ENCODE measurements around the gene TMSB10.
"Not testable (repeated sequence)": the region's sequence is repeated elsewhere in the genome, so short reads cannot be mapped to it uniquely, and the experiment has no call there.

TMSB10 gene

GRCh38 chr2:84870306-84870705 lies 35.1 kb upstream of the TMSB10 start:
- no peak overlapping the region for H3K9ac ChIP-seq (ENCODE audit: low read length)
- no peaks in the 10 kb centered on the region for H3K27me3 ChIP-seq (replicated peaks; ENCODE audit: control insufficient read depth, insufficient read depth, low read length)
- DNase-seq (ENCODE audit: low read depth): no peak
- H3K4me1 ChIP-seq (ENCODE audit: control insufficient read depth, insufficient read depth, low read length): peaks cover 27% of the 10 kb centered on the region
- H3K9me3 ChIP-seq (ENCODE audit: control insufficient read depth, low read length): no peaks in the 10 kb centered on the region
- no peak overlapping the region for H3K4me3 ChIP-seq (ENCODE audit: low read length)
- no peaks in the 10 kb centered on the region for H3K36me3 ChIP-seq (ENCODE audit: control insufficient read depth, insufficient read depth, low read length, severe bottlenecking)

- H3K4me3 ChIP-seq (ENCODE audit: low read length); H3K27me3 ChIP-seq (replicated peaks; ENCODE audit: control insufficient read depth, insufficient read depth, low read length); DNase-seq (ENCODE audit: low read depth); H3K9ac ChIP-seq (ENCODE audit: low read length); H3K9me3 ChIP-seq (ENCODE audit: control insufficient read depth, low read length); H3K36me3 ChIP-seq (ENCODE audit: control insufficient read depth, insufficient read depth, low read length, severe bottlenecking): not testable (repeated sequence)
- H3K4me1 ChIP-seq (ENCODE audit: control insufficient read depth, insufficient read depth, low read length): peaks cover 20% of the 10 kb centered on the region
Observed at GRCh38 chr2:84872691-84873090, 32.8 kb upstream of the TMSB10 start.

GRCh38 chr2:84873350-84873749 lies 32.1 kb upstream of the TMSB10 start:
- Histone ChIP-seq H3K9ac (ENCODE audit: low read length) (no peak overlapping the region), H3K9me3 (ENCODE audit: control insufficient read depth, low read length) (no peaks in the 10 kb centered on the region), H3K36me3 (ENCODE audit: control insufficient read depth, insufficient read depth, low read length, severe bottlenecking) (no peaks in the 10 kb centered on the region), H3K4me3 (ENCODE audit: low read length) (no peak overlapping the region), H3K27me3 (replicated peaks; ENCODE audit: control insufficient read depth, insufficient read depth, low read length) (no peaks in the 10 kb centered on the region), H3K4me1 (ENCODE audit: control insufficient read depth, insufficient read depth, low read length) (peaks cover 20% of the 10 kb centered on the region)
- DNase-seq (ENCODE audit: low read depth): no peak

GRCh38 chr2:84874381-84875212 lies 30.9 kb upstream of the TMSB10 start:
- peak; percentile 59 for DNase-seq (ENCODE audit: low read depth)
- peaks cover 20% of the 10 kb centered on the region for H3K4me1 ChIP-seq (ENCODE audit: control insufficient read depth, insufficient read depth, low read length)
- H3K4me3 ChIP-seq (ENCODE audit: low read length): no peak overlapping the region
- H3K9ac ChIP-seq (ENCODE audit: low read length): no peak overlapping the region
- H3K36me3 ChIP-seq (ENCODE audit: control insufficient read depth, insufficient read depth, low read length, severe bottlenecking): no peaks in the 10 kb centered on the region
- H3K9me3 ChIP-seq (ENCODE audit: control insufficient read depth, low read length): no peaks in the 10 kb centered on the region
- H3K27me3 ChIP-seq (replicated peaks; ENCODE audit: control insufficient read depth, insufficient read depth, low read length): no peaks in the 10 kb centered on the region

DNA sequence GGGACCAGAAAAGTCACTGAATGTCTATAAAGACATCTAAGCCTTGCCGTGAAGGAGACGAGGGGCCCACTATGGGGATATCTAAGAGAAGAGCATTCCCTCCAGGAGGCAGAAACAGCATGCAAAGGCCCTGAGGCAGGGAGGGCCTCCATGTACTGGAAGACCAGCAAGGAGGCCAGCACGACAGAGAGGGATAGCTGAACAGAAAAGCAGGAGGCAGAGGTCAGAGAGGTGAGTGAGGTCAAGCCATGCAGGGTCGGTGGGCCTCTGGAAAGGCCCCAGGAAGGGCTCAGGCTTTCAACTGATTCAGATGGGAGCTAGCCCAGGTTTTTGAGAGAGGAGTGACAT lies 30.3 kb upstream of the TMSB10 start:
- peaks cover 2% of the 10 kb centered on the region for H3K27me3 ChIP-seq (replicated peaks; ENCODE audit: control insufficient read depth, insufficient read depth, low read length)

DNA sequence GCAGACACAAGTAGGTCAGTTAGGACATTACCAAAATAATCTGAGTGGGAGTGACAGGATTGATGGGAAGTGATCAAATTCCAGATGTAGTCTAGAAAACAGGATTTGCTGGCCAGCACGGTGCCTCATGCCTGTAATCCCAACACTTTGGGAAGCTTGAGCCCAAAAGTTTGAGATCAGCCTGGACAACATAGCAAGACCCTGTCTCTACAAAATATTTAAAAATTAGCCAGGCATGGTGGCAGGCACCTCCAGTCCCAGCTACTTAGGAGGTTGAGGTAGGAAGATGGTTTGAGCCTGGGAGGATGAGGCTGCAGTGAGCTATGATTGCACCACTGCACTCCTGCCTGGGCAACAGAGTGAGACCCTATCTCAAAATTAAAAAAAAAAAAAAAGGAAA lies 29.8 kb upstream of the TMSB10 start:
- not testable (repeated sequence) for H3K4me3 ChIP-seq (ENCODE audit: low read length); H3K27me3 ChIP-seq (replicated peaks; ENCODE audit: control insufficient read depth, insufficient read depth, low read length)
- peaks cover 26% of the 10 kb centered on the region for H3K4me1 ChIP-seq (ENCODE audit: control insufficient read depth, insufficient read depth, low read length)

More for the DNA sequence above, 30.3 kb upstream of the TMSB10 start:
- Histone ChIP-seq H3K36me3 (ENCODE audit: control insufficient read depth, insufficient read depth, low read length, severe bottlenecking) (no peaks in the 10 kb centered on the region), H3K4me3 (ENCODE audit: low read length) (no peak overlapping the region), H3K9me3 (ENCODE audit: control insufficient read depth, low read length) (no peaks in the 10 kb centered on the region), H3K9ac (ENCODE audit: low read length) (no peak overlapping the region), H3K4me1 (ENCODE audit: control insufficient read depth, insufficient read depth, low read length) (peaks cover 22% of the 10 kb centered on the region)
- no peak for DNase-seq (ENCODE audit: low read depth)

GRCh38 chr2:84876369-84876768 lies 29.1 kb upstream of the TMSB10 start:
- no peaks in the 10 kb centered on the region for H3K9me3 ChIP-seq (ENCODE audit: control insufficient read depth, low read length)
- DNase-seq (ENCODE audit: low read depth): peak; percentile 20
- H3K27me3 ChIP-seq (replicated peaks; ENCODE audit: control insufficient read depth, insufficient read depth, low read length): peaks cover 6% of the 10 kb centered on the region
- no peak overlapping the region for H3K9ac ChIP-seq (ENCODE audit: low read length)
- H3K4me3 ChIP-seq (ENCODE audit: low read length): no peak overlapping the region
- H3K36me3 ChIP-seq (ENCODE audit: control insufficient read depth, insufficient read depth, low read length, severe bottlenecking): no peaks in the 10 kb centered on the region
- peaks cover 30% of the 10 kb centered on the region for H3K4me1 ChIP-seq (ENCODE audit: control insufficient read depth, insufficient read depth, low read length)

More for the DNA sequence above, 29.8 kb upstream of the TMSB10 start:
- H3K36me3 ChIP-seq (ENCODE audit: control insufficient read depth, insufficient read depth, low read length, severe bottlenecking); H3K9ac ChIP-seq (ENCODE audit: low read length); H3K9me3 ChIP-seq (ENCODE audit: control insufficient read depth, low read length); DNase-seq (ENCODE audit: low read depth): not testable (repeated sequence)

- H3K36me3 ChIP-seq (ENCODE audit: control insufficient read depth, insufficient read depth, low read length, severe bottlenecking): no peaks in the 10 kb centered on the region
- H3K9ac ChIP-seq (ENCODE audit: low read length): no peak overlapping the region
- no peak for DNase-seq (ENCODE audit: low read depth)
- peaks cover 6% of the 10 kb centered on the region for H3K27me3 ChIP-seq (replicated peaks; ENCODE audit: control insufficient read depth, insufficient read depth, low read length)
- no peak overlapping the region for H3K4me3 ChIP-seq (ENCODE audit: low read length)
- no peaks in the 10 kb centered on the region for H3K9me3 ChIP-seq (ENCODE audit: control insufficient read depth, low read length)
- H3K4me1 ChIP-seq (ENCODE audit: control insufficient read depth, insufficient read depth, low read length): peaks cover 36% of the 10 kb centered on the region
Observed at GRCh38 chr2:84878459-84878858, 27.0 kb upstream of the TMSB10 start.

DNA sequence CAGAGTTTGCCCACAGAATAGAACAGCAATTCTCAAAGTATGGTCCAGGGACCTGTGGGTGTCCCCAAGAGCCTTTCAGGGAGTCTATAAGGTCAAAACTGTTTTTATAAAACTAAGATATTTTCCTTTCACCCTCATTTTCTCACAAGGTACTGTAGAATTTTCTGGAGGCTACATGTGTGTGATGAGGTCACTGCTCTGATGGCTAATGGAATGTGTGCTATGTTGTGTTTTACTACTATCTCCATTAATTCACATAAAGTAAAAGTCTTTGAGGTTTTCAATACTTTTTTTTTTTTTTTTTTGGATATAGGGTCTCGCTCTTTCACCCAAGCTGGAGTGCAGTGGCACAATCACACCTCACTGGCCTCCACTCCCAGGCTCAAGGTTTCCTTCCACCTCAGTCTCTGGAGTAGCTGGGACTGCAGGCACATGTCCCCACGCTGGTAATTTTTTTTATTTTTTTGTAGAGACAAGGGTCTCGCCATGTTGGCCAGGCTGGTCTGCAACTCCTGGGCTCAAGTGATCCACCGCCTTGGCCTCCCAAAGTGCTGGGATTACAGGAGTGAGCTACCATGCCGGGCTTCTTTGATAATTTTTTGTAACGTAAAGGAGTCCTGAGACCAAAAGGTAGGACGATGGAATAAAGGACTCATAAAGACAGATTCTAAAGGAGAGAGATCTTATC lies 26.4 kb upstream of the TMSB10 start:
- Histone ChIP-seq H3K9me3 (ENCODE audit: control insufficient read depth, low read length) (no peaks in the 10 kb centered on the region), H3K27me3 (replicated peaks; ENCODE audit: control insufficient read depth, insufficient read depth, low read length) (peaks cover 6% of the 10 kb centered on the region), H3K36me3 (ENCODE audit: control insufficient read depth, insufficient read depth, low read length, severe bottlenecking) (no peaks in the 10 kb centered on the region), H3K4me1 (ENCODE audit: control insufficient read depth, insufficient read depth, low read length) (peaks cover 36% of the 10 kb centered on the region), H3K4me3 (ENCODE audit: low read length) (peak overlapping the region; percentile 63), H3K9ac (ENCODE audit: low read length) (no peak overlapping the region)
- DNase-seq (ENCODE audit: low read depth): no peak

DNA sequence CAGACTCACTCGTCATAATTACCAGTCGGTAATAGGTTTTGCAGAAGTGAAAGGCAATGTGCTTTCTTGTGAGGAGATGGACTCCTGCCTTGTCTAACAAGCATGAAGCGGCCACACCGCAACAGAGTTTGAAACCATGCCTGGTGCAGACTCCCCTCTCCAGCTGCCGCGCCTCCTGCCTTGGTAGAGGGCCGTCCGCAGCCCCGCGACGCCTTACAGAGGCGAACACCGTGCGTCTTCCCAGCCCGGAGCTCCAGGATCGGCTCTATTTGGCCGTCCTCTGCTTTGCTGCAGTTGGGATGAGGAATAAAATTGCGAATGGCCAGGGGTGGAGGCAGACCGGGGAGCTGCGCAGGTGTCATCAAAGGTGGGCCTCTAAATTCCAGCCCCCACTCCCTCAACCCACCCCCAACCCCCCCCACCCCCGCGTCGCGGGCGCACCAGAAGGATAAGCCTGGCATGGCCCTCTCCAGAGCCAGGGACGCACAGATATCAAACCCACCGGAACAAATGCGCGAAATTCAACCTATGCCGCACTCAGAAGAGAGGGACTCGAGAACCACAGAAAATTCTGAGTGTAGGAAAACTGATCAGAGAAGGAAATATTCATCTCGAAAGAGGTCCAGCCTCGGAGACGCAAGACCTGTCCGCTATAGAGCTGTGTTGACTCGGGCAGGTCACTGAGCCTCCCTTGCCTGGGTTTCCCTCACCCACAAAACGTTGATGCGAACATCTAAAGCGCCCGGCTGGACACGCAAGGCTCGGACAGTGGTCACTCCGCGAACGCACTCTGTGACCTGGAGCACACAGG lies 25.7 kb upstream of the TMSB10 start:
- Histone ChIP-seq H3K27me3 (replicated peaks; ENCODE audit: control insufficient read depth, insufficient read depth, low read length) (peaks cover 6% of the 10 kb centered on the region), H3K36me3 (ENCODE audit: control insufficient read depth, insufficient read depth, low read length, severe bottlenecking) (no peaks in the 10 kb centered on the region), H3K4me3 (ENCODE audit: low read length) (peak overlapping the region; percentile 83), H3K9ac (ENCODE audit: low read length) (peak overlapping the region; percentile 70), H3K9me3 (ENCODE audit: control insufficient read depth, low read length) (no peaks in the 10 kb centered on the region), H3K4me1 (ENCODE audit: control insufficient read depth, insufficient read depth, low read length) (peaks cover 37% of the 10 kb centered on the region)
- DNase-seq (ENCODE audit: low read depth): peak; percentile 31

- Histone ChIP-seq H3K9me3 (ENCODE audit: control insufficient read depth, low read length) (no peaks in the 10 kb centered on the region), H3K27me3 (replicated peaks; ENCODE audit: control insufficient read depth, insufficient read depth, low read length) (peaks cover 6% of the 10 kb centered on the region), H3K4me3 (ENCODE audit: low read length) (peak overlapping the region; percentile 83)
Observed at GRCh38 chr2:84880395-84880644, 25.1 kb upstream of the TMSB10 start.

More at GRCh38 chr2:84880395-84880644, 25.1 kb upstream of the TMSB10 start:
- peak overlapping the region; percentile 70 for H3K9ac ChIP-seq (ENCODE audit: low read length)
- DNase-seq (ENCODE audit: low read depth): no peak
- H3K36me3 ChIP-seq (ENCODE audit: control insufficient read depth, insufficient read depth, low read length, severe bottlenecking): no peaks in the 10 kb centered on the region
- peaks cover 32% of the 10 kb centered on the region for H3K4me1 ChIP-seq (ENCODE audit: control insufficient read depth, insufficient read depth, low read length)

Measured in adipocyte (in vitro differentiated cells).